ENCODE data around the gene ANKRD55.

ANKRD55 gene

DNA sequence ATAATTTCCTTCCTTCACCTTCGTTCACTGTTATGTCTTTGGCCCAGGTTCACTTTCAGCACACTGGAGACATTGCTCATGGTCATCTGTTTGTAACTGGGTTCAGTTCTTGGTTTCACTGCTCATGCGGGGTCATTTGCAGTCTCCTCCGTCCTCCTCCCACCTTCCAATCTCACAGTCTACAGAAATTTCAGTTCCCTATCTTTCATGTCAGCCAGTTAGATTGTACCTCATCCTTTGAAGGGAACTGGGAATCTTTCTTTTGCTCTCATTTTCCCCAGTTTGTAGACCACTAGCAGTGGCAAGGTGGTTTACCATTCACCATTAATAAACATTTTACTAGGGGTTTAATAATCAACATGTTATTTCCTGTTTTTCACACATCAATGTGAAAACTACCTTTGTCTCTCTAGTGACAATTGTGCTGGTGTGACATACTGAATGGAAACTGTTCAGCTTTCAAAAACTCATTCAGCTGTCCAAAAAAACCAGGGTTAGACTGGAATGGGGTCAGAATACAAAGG, 137.5 kb downstream of the ANKRD55 start:
- H4K91ac ChIP-seq (ENCODE audit: low read depth, low read length, poor library complexity), result no peak overlapping the region
- no peaks in the 10 kb centered on the region for H3K9me3 ChIP-seq (replicated peaks in 1 of 2; ENCODE audit: control insufficient read depth in 2 of 2, insufficient read depth in 1 of 2, low read depth in 1 of 2, low read length in 2 of 2)
- no peak overlapping the region for H2BK12ac ChIP-seq (ENCODE audit: low read length)
- no peaks in the 10 kb centered on the region for H3K27me3 ChIP-seq (ENCODE audit: control insufficient read depth in 3 of 3, insufficient read depth in 3 of 3, low read depth in 1 of 3, low read length in 3 of 3)
- no peak overlapping the region for H3K9ac ChIP-seq (ENCODE audit: low read depth, low read length, poor library complexity)
- DNase-seq (ENCODE audit: low spot score), result no peak
- H3K14ac ChIP-seq (ENCODE audit: low read length), result no peak overlapping the region
- no peak overlapping the region for H3K4me3 ChIP-seq (ENCODE audit: low read length in 2 of 2)
- no peak overlapping the region for H2BK5ac ChIP-seq (ENCODE audit: low read length)
- H3K79me1 ChIP-seq (ENCODE audit: low read depth, low read length), result no peaks in the 10 kb centered on the region
- no CpG with 5 or more reads among the region's 3 CpGs for WGBS, 2 donors (ENCODE audit: extremely low coverage in 2 of 2, insufficient read length in 2 of 2, insufficient replicate concordance in 1 of 2)
- no peaks in the 10 kb centered on the region for H3K4me1 ChIP-seq (ENCODE audit: control insufficient read depth in 2 of 2, insufficient read depth in 1 of 2, low read depth in 1 of 2, low read length in 2 of 2)
- H3K36me3 ChIP-seq (replicated peaks in 1 of 2; ENCODE audit: control insufficient read depth in 2 of 2, insufficient read depth in 2 of 2, low read length in 2 of 2), result no peaks in the 10 kb centered on the region
- no peak overlapping the region for H2AK5ac ChIP-seq (ENCODE audit: low read depth, low read length)
- no peak overlapping the region for H3K23ac ChIP-seq (ENCODE audit: low read depth, low read length, poor library complexity)
- H2BK120ac ChIP-seq (ENCODE audit: low read depth, low read length), result no peak overlapping the region
- no peak overlapping the region for H4K8ac ChIP-seq (ENCODE audit: low read depth, low read length)
- no peak overlapping the region for H3K18ac ChIP-seq (ENCODE audit: low read length)
- H2BK15ac ChIP-seq (ENCODE audit: low read length), result no peak overlapping the region
- H3K27ac ChIP-seq (replicated peaks; ENCODE audit: low read length), result no peak overlapping the region
- H2AFZ ChIP-seq (ENCODE audit: low read length), result peak overlapping the region; percentile 19
- no peak overlapping the region for H3K4me2 ChIP-seq (ENCODE audit: insufficient read depth, low read length, poor library complexity, severe bottlenecking)
- H3K4ac ChIP-seq (ENCODE audit: low read length), result no peak overlapping the region

DNA sequence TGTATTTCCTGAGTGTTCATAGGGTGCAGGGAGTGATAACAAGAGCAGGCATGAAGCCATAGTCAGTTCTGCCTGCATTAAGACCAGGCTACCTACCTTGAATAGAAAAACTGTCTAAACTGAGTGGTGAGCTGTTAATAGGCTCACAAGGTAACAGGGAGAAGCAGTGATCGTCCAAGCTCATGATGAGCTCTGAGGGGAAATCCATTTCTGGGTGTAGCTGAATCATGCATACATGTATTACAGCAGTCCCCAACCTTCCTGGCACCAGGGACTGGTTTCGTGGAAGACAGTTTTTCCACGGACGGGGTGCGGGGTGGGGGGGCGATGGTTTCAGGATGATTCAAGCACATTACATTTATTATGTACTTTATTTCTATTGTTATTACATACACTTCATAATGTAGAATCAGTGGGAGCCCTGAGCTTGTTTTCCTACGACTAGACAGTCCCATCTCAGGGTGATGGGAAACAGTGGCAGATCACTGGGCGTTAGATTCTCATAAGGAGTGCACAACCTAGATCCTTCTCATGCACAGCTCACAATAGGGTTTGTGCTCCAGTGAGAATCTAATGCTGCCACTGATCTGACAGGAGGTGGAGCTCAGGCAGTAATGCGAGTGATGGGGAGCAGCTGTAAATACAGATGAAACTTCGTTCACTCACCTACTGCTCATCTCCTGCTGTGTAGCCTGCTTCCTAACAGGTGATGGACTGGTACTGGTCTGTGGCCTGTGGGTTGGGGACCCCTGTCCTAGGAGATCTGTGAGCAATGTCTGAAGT, 138.4 kb downstream of the ANKRD55 start:
- Histone ChIP-seq H2BK12ac (ENCODE audit: low read length) (no peak overlapping the region), H2BK15ac (ENCODE audit: low read length) (no peak overlapping the region), H3K27ac (replicated peaks; ENCODE audit: low read length) (no peak overlapping the region), H3K4me3 (ENCODE audit: low read length in 2 of 2) (no peak overlapping the region), H3K9me3 (replicated peaks in 1 of 2; ENCODE audit: control insufficient read depth in 2 of 2, insufficient read depth in 1 of 2, low read depth in 1 of 2, low read length in 2 of 2) (no peaks in the 10 kb centered on the region), H3K4me1 (ENCODE audit: control insufficient read depth in 2 of 2, insufficient read depth in 1 of 2, low read depth in 1 of 2, low read length in 2 of 2) (no peaks in the 10 kb centered on the region), H4K91ac (ENCODE audit: low read depth, low read length, poor library complexity) (no peak overlapping the region), H3K36me3 (replicated peaks in 1 of 2; ENCODE audit: control insufficient read depth in 2 of 2, insufficient read depth in 2 of 2, low read length in 2 of 2) (no peaks in the 10 kb centered on the region), H3K18ac (ENCODE audit: low read length) (no peak overlapping the region), H2BK120ac (ENCODE audit: low read depth, low read length) (no peak overlapping the region), H3K4ac (ENCODE audit: low read length) (no peak overlapping the region), H2AK5ac (ENCODE audit: low read depth, low read length) (no peak overlapping the region), H2BK5ac (ENCODE audit: low read length) (no peak overlapping the region), H3K79me1 (ENCODE audit: low read depth, low read length) (no peaks in the 10 kb centered on the region), H4K8ac (ENCODE audit: low read depth, low read length) (no peak overlapping the region), H3K9ac (ENCODE audit: low read depth, low read length, poor library complexity) (no peak overlapping the region), H3K23ac (ENCODE audit: low read depth, low read length, poor library complexity) (no peak overlapping the region), H2AFZ (ENCODE audit: low read length) (no peak overlapping the region), H3K27me3 (ENCODE audit: control insufficient read depth in 3 of 3, insufficient read depth in 3 of 3, low read depth in 1 of 3, low read length in 3 of 3) (no peaks in the 10 kb centered on the region), H3K14ac (ENCODE audit: low read length) (no peak overlapping the region), H3K4me2 (ENCODE audit: insufficient read depth, low read length, poor library complexity, severe bottlenecking) (no peak overlapping the region)
- DNase-seq (ENCODE audit: low spot score), result no peak
- WGBS, 2 donors (ENCODE audit: extremely low coverage in 2 of 2, insufficient read length in 2 of 2, insufficient replicate concordance in 1 of 2), result no CpG with 5 or more reads among the region's 10 CpGs

DNA sequence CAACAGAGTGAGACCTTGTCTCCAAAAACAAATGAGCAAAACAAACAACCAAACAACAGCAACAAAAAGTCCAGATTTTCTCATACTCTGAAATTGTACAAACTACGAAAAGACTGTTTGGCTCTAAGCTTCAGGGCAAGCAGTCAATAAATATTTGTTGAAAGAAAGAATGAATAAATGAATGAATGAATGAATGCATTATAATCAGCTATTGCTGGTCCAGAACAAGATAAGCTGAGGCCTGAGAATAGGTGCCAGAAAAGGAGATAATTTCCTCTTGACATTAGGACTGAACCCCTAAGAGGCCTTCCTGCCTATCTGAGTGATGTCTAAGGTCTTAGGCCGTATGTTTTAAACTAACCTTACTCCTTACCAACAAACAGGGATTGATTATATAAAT, 139.2 kb downstream of the ANKRD55 start:
- H3K9me3 ChIP-seq (replicated peaks in 1 of 2; ENCODE audit: control insufficient read depth in 2 of 2, insufficient read depth in 1 of 2, low read depth in 1 of 2, low read length in 2 of 2), result no peaks in the 10 kb centered on the region

DNA sequence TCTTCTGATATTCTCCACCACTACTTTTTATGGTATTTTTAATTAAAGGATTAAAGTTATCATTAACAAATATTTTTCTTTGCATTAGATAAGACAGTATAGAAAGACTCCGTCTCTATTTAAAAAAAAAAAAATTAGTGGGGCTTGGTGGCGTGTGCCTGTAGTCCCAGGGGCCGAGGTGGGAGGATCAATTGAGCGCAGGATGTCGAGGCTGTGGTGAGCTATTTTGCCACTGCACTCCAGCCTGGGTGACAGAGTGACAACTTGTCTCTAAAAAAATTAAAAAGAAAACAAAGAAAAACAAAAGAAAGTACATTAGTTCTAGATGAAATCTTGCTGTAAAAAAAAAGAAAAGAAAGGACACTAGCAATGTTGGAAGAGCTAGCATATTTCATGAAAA, 141.0 kb downstream of the ANKRD55 start:
- Histone ChIP-seq H2AFZ (ENCODE audit: low read length) (no peak overlapping the region), H2BK5ac (ENCODE audit: low read length) (no peak overlapping the region), H3K27me3 (ENCODE audit: control insufficient read depth in 3 of 3, insufficient read depth in 3 of 3, low read depth in 1 of 3, low read length in 3 of 3) (no peaks in the 10 kb centered on the region), H3K79me1 (ENCODE audit: low read depth, low read length) (no peaks in the 10 kb centered on the region), H4K91ac (ENCODE audit: low read depth, low read length, poor library complexity) (no peak overlapping the region), H3K9me3 (replicated peaks in 1 of 2; ENCODE audit: control insufficient read depth in 2 of 2, insufficient read depth in 1 of 2, low read depth in 1 of 2, low read length in 2 of 2) (no peaks in the 10 kb centered on the region), H3K4me2 (ENCODE audit: insufficient read depth, low read length, poor library complexity, severe bottlenecking) (no peak overlapping the region), H3K27ac (replicated peaks; ENCODE audit: low read length) (no peak overlapping the region), H3K36me3 (replicated peaks in 1 of 2; ENCODE audit: control insufficient read depth in 2 of 2, insufficient read depth in 2 of 2, low read length in 2 of 2) (no peaks in the 10 kb centered on the region), H3K9ac (ENCODE audit: low read depth, low read length, poor library complexity) (no peak overlapping the region), H2BK120ac (ENCODE audit: low read depth, low read length) (no peak overlapping the region), H3K4me3 (ENCODE audit: low read length in 2 of 2) (no peak overlapping the region), H3K23ac (ENCODE audit: low read depth, low read length, poor library complexity) (no peak overlapping the region), H3K4me1 (ENCODE audit: control insufficient read depth in 2 of 2, insufficient read depth in 1 of 2, low read depth in 1 of 2, low read length in 2 of 2) (no peaks in the 10 kb centered on the region), H2AK5ac (ENCODE audit: low read depth, low read length) (no peak overlapping the region), H3K4ac (ENCODE audit: low read length) (no peak overlapping the region), H3K18ac (ENCODE audit: low read length) (no peak overlapping the region), H2BK12ac (ENCODE audit: low read length) (no peak overlapping the region), H4K8ac (ENCODE audit: low read depth, low read length) (no peak overlapping the region), H2BK15ac (ENCODE audit: low read length) (no peak overlapping the region), H3K14ac (ENCODE audit: low read length) (no peak overlapping the region)
- DNase-seq (ENCODE audit: low spot score), result no peak
- WGBS, 2 donors (ENCODE audit: extremely low coverage in 2 of 2, insufficient read length in 2 of 2, insufficient replicate concordance in 1 of 2), result no CpG with 5 or more reads among the region's 5 CpGs

More for the DNA sequence above, 139.2 kb downstream of the ANKRD55 start:
- H2AK5ac ChIP-seq (ENCODE audit: low read depth, low read length), result no peak overlapping the region
- H3K18ac ChIP-seq (ENCODE audit: low read length), result no peak overlapping the region
- no peaks in the 10 kb centered on the region for H3K4me1 ChIP-seq (ENCODE audit: control insufficient read depth in 2 of 2, insufficient read depth in 1 of 2, low read depth in 1 of 2, low read length in 2 of 2)
- no peak overlapping the region for H3K27ac ChIP-seq (replicated peaks; ENCODE audit: low read length)
- no peak overlapping the region for H3K4ac ChIP-seq (ENCODE audit: low read length)
- H3K4me2 ChIP-seq (ENCODE audit: insufficient read depth, low read length, poor library complexity, severe bottlenecking), result no peak overlapping the region
- no peak overlapping the region for H3K14ac ChIP-seq (ENCODE audit: low read length)
- H4K8ac ChIP-seq (ENCODE audit: low read depth, low read length), result no peak overlapping the region
- H4K91ac ChIP-seq (ENCODE audit: low read depth, low read length, poor library complexity), result no peak overlapping the region
- no peak overlapping the region for H2BK15ac ChIP-seq (ENCODE audit: low read length)
- no peak overlapping the region for H2BK120ac ChIP-seq (ENCODE audit: low read depth, low read length)
- no peak overlapping the region for H3K4me3 ChIP-seq (ENCODE audit: low read length in 2 of 2)
- H2BK12ac ChIP-seq (ENCODE audit: low read length), result no peak overlapping the region
- no peaks in the 10 kb centered on the region for H3K36me3 ChIP-seq (replicated peaks in 1 of 2; ENCODE audit: control insufficient read depth in 2 of 2, insufficient read depth in 2 of 2, low read length in 2 of 2)
- H2AFZ ChIP-seq (ENCODE audit: low read length), result no peak overlapping the region
- H2BK5ac ChIP-seq (ENCODE audit: low read length), result no peak overlapping the region
- H3K79me1 ChIP-seq (ENCODE audit: low read depth, low read length), result no peaks in the 10 kb centered on the region
- no CpG with 5 or more reads among the region's 2 CpGs for WGBS, 2 donors (ENCODE audit: extremely low coverage in 2 of 2, insufficient read length in 2 of 2, insufficient replicate concordance in 1 of 2)
- H3K27me3 ChIP-seq (ENCODE audit: control insufficient read depth in 3 of 3, insufficient read depth in 3 of 3, low read depth in 1 of 3, low read length in 3 of 3), result no peaks in the 10 kb centered on the region
- DNase-seq (ENCODE audit: low spot score), result no peak
- H3K9ac ChIP-seq (ENCODE audit: low read depth, low read length, poor library complexity), result no peak overlapping the region
- no peak overlapping the region for H3K23ac ChIP-seq (ENCODE audit: low read depth, low read length, poor library complexity)
